HFF-Myc (cell line): ENCODE measurements around the gene CD86.

ENCODE experiments used
- DNase-seq: peaks from one replicate; pipeline ENCODE4 v3.0.0-alpha.2; 2011; ENCODE audit warnings: low read depth; ENCODE audit errors: extremely low read depth
- H3K4me3 ChIP-seq: replicated peaks from 2 replicates; pipeline ENCODE4 v1.5.1; 2011; ENCODE audit warnings: low read depth, mild to moderate bottlenecking, control low read depth, low read length
- CTCF ChIP-seq: IDR thresholded peaks from 2 replicates; pipeline ENCODE4 v1.5.1; 2012; ENCODE audit warnings: mild to moderate bottlenecking, low read depth, low read length, control low read depth; ENCODE audit errors: missing control alignments

Gene CD86

DNA sequence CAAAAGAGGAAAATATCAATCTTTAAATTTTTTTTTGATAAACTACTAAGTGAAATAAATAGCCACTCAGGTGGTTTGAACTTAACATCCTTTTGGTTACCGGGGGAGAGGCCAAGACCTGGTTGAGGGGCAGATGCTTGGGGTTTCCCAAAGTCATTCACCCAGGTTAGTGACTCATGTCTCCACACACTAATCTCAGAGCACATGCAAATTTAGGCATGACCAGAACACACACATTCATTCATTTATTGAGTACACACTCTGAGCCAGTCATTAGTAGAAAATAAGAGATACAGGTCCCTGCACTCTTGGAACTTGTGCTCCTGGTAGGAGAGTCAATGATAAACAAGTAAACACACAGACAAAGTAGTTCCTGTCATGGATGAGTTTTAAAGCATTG lies 40.4 kb upstream of the CD86 start:
- DNase-seq, result no peak
- no peak overlapping the region for H3K4me3 ChIP-seq
- no peak for TF ChIP-seq CTCF

GRCh38 chr3:122019493-122019892 lies 35.7 kb upstream of the CD86 start:
- H3K4me3 ChIP-seq, result no peak overlapping the region
- no peak for DNase-seq

DNA sequence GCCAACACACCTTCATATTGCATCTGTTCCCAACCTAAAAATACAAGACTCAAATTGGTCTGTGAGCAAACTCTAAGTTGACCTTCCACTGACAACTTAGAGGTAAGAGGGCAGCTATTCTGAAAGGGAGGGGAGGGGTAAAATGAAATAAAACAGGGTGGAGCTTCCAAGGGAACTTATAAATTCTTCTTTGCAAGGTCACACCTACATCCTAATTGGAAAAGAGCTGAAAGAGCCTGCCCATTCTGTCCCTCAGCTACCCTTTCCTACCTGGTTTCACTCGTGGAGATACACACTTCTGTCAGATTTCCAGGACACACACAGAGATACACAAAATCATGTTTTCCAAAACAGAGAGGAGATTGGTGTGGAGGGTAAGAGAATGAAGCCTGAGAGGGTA lies 34.1 kb upstream of the CD86 start:
- DNase-seq, result no peak
- H3K4me3 ChIP-seq, result no peak overlapping the region
- no peak for TF ChIP-seq CTCF

More at GRCh38 chr3:122019493-122019892, 35.7 kb upstream of the CD86 start:
- TF ChIP-seq CTCF, result no peak

- no peak for TF ChIP-seq CTCF
- H3K4me3 ChIP-seq, result no peak within 1 kb of the TSS
- no peak for DNase-seq
Observed at GRCh38 chr3:122021811-122022401, 33.3 kb upstream of the CD86 start, which contains the start of gene ILDR1. ILDR1 (minus strand) TSS chr3:122022247; CDS start chr3:122022077, 170 bp downstream.

DNA sequence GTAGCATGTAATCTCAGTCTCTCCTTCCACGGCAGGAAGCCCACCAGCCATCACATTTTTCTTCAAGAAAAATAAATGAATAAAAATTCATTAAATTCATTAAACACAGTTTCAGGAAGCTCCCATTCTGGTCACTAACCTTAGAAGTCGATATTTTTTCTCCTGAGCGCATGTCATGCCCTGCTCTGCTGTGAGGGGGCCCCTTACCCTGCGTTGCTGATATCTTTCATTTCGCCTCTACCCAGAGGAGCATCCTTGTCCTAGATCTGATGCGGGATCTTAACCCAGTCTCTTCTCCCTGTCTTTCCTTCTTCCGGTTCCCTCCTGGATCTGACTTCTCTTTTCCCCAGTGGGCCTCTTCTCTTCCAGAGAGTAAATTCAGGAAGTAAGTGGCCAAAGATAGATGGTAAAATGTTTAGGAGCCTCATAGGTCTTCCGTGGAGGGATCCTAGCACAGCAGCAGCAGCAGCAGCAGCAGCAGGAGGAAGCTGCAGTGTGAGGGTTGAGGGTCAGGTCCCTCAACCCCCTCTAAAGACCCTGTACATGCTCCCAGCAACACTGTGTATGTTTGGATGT lies 31.7 kb upstream of the CD86 start:
- DNase-seq, result no peak
- TF ChIP-seq CTCF, result no peak
- H3K4me3 ChIP-seq, result no peak overlapping the region

DNA sequence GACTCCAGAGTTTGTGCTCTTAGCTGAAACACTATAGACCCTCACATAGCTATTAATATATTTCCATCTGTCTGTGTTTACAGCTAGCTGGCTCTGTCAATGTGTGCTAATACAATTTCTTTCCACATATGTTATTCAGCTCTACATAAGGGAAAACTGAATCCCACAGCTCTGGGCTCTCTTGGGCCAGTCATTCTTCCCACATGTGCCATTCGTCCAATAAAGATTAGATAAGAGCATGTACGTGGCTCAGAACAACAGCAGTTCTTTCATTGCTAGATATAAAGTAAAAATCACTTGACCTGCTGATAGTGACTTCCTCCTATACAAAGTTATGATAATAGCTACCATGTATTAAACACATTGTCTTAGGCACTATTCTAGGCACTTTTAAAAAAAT lies 30.4 kb upstream of the CD86 start:
- DNase-seq, result no peak
- no peak for TF ChIP-seq CTCF
- H3K4me3 ChIP-seq, result no peak overlapping the region

GRCh38 chr3:122025296-122025695 lies 29.9 kb upstream of the CD86 start:
- TF ChIP-seq CTCF, result no peak
- no peak for DNase-seq
- H3K4me3 ChIP-seq, result no peak overlapping the region
